ENCODE data around the gene HLA-A.

GRCh38 chr6:29968130-29968529 is 25.8 kb downstream of the HLA-A start:
- TF ChIP-seq CEBPB (tag; IDR thresholded peaks at IDR 0.05), result no peak
- TF ChIP-seq ZNF274 (IDR thresholded peaks at IDR 0.05; ENCODE audit: borderline replicate concordance, low read depth, low read length), result no peak
- 0 out of 2 replicates have a peak, but pooled peaks have one; percentile 6 for TF ChIP-seq TCF3 (CRISPR knock-in tag; IDR thresholded peaks at IDR 0.05)
- TF ChIP-seq ZNF174 (CRISPR knock-in tag; IDR thresholded peaks at IDR 0.05), result no peak
- no peak for TF ChIP-seq USF2 (CRISPR knock-in tag; IDR thresholded peaks at IDR 0.05)
- no peak for TF ChIP-seq MXI1 (IDR thresholded peaks at IDR 0.05; ENCODE audit: low read depth, low read length)
- no peak for TF ChIP-seq RCOR1 (IDR thresholded peaks at IDR 0.05; ENCODE audit: borderline replicate concordance in 1 of 2, low read depth in 2 of 2, low read length in 2 of 2)
- TF ChIP-seq, protein P1, sequence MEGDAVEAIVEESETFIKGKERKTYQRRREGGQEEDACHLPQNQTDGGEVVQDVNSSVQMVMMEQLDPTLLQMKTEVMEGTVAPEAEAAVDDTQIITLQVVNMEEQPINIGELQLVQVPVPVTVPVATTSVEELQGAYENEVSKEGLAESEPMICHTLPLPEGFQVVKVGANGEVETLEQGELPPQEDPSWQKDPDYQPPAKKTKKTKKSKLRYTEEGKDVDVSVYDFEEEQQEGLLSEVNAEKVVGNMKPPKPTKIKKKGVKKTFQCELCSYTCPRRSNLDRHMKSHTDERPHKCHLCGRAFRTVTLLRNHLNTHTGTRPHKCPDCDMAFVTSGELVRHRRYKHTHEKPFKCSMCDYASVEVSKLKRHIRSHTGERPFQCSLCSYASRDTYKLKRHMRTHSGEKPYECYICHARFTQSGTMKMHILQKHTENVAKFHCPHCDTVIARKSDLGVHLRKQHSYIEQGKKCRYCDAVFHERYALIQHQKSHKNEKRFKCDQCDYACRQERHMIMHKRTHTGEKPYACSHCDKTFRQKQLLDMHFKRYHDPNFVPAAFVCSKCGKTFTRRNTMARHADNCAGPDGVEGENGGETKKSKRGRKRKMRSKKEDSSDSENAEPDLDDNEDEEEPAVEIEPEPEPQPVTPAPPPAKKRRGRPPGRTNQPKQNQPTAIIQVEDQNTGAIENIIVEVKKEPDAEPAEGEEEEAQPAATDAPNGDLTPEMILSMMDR (IDR thresholded peaks at IDR 0.05 in 2 of 3, conservative IDR thresholded peaks at IDR 0.05 in 1 of 3; ENCODE audit: insufficient read depth in 2 of 3, low read depth in 1 of 3, low read length in 3 of 3), result no peak
- TF ChIP-seq POLR2AphosphoS5 (IDR thresholded peaks at IDR 0.05; ENCODE audit: control insufficient read depth, insufficient read depth, low read depth, low read length), result no peak
- TF ChIP-seq PHF8 (IDR thresholded peaks at IDR 0.05; ENCODE audit: borderline replicate concordance, low read length), result no peak
- TF ChIP-seq CREM (IDR thresholded peaks at IDR 0.05; ENCODE audit: low read depth), result no peak
- TF ChIP-seq, protein P2, sequence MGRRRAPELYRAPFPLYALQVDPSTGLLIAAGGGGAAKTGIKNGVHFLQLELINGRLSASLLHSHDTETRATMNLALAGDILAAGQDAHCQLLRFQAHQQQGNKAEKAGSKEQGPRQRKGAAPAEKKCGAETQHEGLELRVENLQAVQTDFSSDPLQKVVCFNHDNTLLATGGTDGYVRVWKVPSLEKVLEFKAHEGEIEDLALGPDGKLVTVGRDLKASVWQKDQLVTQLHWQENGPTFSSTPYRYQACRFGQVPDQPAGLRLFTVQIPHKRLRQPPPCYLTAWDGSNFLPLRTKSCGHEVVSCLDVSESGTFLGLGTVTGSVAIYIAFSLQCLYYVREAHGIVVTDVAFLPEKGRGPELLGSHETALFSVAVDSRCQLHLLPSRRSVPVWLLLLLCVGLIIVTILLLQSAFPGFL (CRISPR knock-in tag; IDR thresholded peaks at IDR 0.05), result no peak
- TF ChIP-seq ZNF431 (CRISPR knock-in tag; IDR thresholded peaks at IDR 0.05), result no peak
